Mesothelial cell of epicardium (in vitro differentiated cells): Measurements from ENCODE around the gene BCAS1. TPM values are rescaled to one million over a fixed set of nuclear protein-coding genes. Genes with fewer than 3 reads are reported as not detected.

Experiments used
- DNase-seq, 2 experiments: peaks; one replicate each; pipeline ENCODE4 v3.0.0; 2021; ENCODE audit warnings: low spot score in 2 of 2; ENCODE audit not compliant: unreplicated experiment in 2 of 2
- H3K27ac Mint-ChIP-seq: 2 replicates; pipeline ENCODE4 v1.8.0; 2021; ENCODE audit warnings: mixed read lengths
- H3K27me3 Mint-ChIP-seq: 2 replicates; pipeline ENCODE4 v1.8.0; 2021; ENCODE audit warnings: low read depth, mixed read lengths
- H3K36me3 Mint-ChIP-seq: 2 replicates; pipeline ENCODE4 v1.8.0; 2021; ENCODE audit warnings: mixed read lengths
- H3K4me1 Mint-ChIP-seq: 2 replicates; pipeline ENCODE4 v1.8.0; 2021; ENCODE audit warnings: mixed read lengths
- H3K4me3 Mint-ChIP-seq: 2 replicates; pipeline ENCODE4 v1.8.0; 2021; ENCODE audit warnings: mild to moderate bottlenecking, moderate library complexity, mixed read lengths
- H3K9me3 Mint-ChIP-seq: 2 replicates; pipeline ENCODE4 v1.8.0; 2021; ENCODE audit warnings: mixed read lengths
- CTCF ChIP-seq: fragments of 200-600 bp; sonication (generic); IDR thresholded peaks from one replicate; pipeline ENCODE4 v1.5.0; 2021; ENCODE audit warnings: antibody characterized with exemption; ENCODE audit not compliant: unreplicated experiment
- total RNA-seq: library from RNA; stranded (reverse); gene quantifications from 3 replicates; pipeline ENCODE4 v1.2.1, GENCODE V29; 2021

Gene BCAS1
- total RNA-seq, 1 donor from 2014 or later: 0.20 TPM

- no peak overlapping the region for H3K4me3 Mint-ChIP-seq
These were observed 169.9 kb downstream of the BCAS1 start for GRCh38 chr20:53900380-53900999.

GRCh38 chr20:53899351-53900167 lies 170.8 kb downstream of the BCAS1 start:
- Mint-ChIP-seq H3K27me3 (no peaks in the 10 kb centered on the region), H3K36me3 (no peaks in the 10 kb centered on the region), H3K9me3 (no peaks in the 10 kb centered on the region), H3K27ac (no peak overlapping the region), H3K4me3 (no peak overlapping the region), H3K4me1 (peaks cover 31% of the 10 kb centered on the region)
- DNase-seq: no peak
- TF ChIP-seq CTCF: no peak

More at GRCh38 chr20:53900380-53900999, 169.9 kb downstream of the BCAS1 start:
- Mint-ChIP-seq H3K36me3 (no peaks in the 10 kb centered on the region), H3K4me1 (peaks cover 31% of the 10 kb centered on the region), H3K27ac (peak overlapping the region; percentile 55), H3K27me3 (no peaks in the 10 kb centered on the region), H3K9me3 (no peaks in the 10 kb centered on the region)
- no peak for TF ChIP-seq CTCF
- no peak for DNase-seq

GRCh38 chr20:53898556-53898931 lies 171.8 kb downstream of the BCAS1 start:
- Mint-ChIP-seq H3K4me3 (no peak overlapping the region), H3K36me3 (no peaks in the 10 kb centered on the region), H3K9me3 (no peaks in the 10 kb centered on the region), H3K4me1 (peaks cover 31% of the 10 kb centered on the region), H3K27ac (no peak overlapping the region), H3K27me3 (no peaks in the 10 kb centered on the region)
- DNase-seq: no peak
- no peak for TF ChIP-seq CTCF

- H3K4me3 Mint-ChIP-seq: no peak overlapping the region
- no peaks in the 10 kb centered on the region for H3K27me3 Mint-ChIP-seq
- peaks cover 36% of the 10 kb centered on the region for H3K4me1 Mint-ChIP-seq
- no peaks in the 10 kb centered on the region for H3K9me3 Mint-ChIP-seq
- H3K36me3 Mint-ChIP-seq: no peaks in the 10 kb centered on the region
- H3K27ac Mint-ChIP-seq: peak overlapping the region; percentile 10
- no peak for DNase-seq
- no peak for TF ChIP-seq CTCF
These were observed 172.4 kb downstream of the BCAS1 start for GRCh38 chr20:53897884-53898555.

GRCh38 chr20:53896647-53897046 lies 173.7 kb downstream of the BCAS1 start:
- H3K27ac Mint-ChIP-seq: no peak overlapping the region
- no peak for DNase-seq
- H3K27me3 Mint-ChIP-seq: no peaks in the 10 kb centered on the region
- H3K9me3 Mint-ChIP-seq: peaks cover 6% of the 10 kb centered on the region
- TF ChIP-seq CTCF: no peak
- H3K4me1 Mint-ChIP-seq: peaks cover 35% of the 10 kb centered on the region
- H3K4me3 Mint-ChIP-seq: no peak overlapping the region
- H3K36me3 Mint-ChIP-seq: no peaks in the 10 kb centered on the region
